Measurements from ENCODE around the gene TGFB2.

TGFB2 gene

GRCh38 chr1:218401998-218402785 is 57.1 kb downstream of the TGFB2 start:
- DNase-seq = no peak
- Mint-ChIP-seq H3K4me1 (no peaks in the 10 kb centered on the region), H3K27ac (no peak overlapping the region), H3K36me3 (no peaks in the 10 kb centered on the region), H3K9me3 (no peaks in the 10 kb centered on the region), H3K27me3 (peaks cover 3% of the 10 kb centered on the region), H3K4me3 (no peak overlapping the region)
- CTCF ChIA-PET = no interaction called here

DNA sequence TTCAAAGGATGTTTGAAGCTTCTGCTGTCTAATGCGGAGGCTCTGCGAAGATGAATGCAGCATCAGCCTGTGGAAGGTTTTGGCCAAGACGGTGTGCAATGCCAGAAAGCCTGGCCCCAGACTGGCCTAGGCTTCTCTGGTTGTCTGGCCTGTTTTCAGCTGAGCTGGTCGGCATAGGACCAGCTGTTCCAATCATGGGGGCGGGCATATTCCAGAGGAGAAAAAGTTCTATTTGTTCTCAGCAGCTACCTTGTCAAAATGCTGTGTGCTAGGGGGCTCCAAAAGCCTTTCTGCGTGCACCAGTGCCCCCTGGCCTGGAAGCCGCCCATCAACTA is 57.6 kb downstream of the TGFB2 start:
- no peak for DNase-seq
- Mint-ChIP-seq H3K4me1 (no peaks in the 10 kb centered on the region), H3K27me3 (peaks cover 3% of the 10 kb centered on the region), H3K36me3 (no peaks in the 10 kb centered on the region), H3K9me3 (no peaks in the 10 kb centered on the region), H3K27ac (no peak overlapping the region), H3K4me3 (no peak overlapping the region)
- CTCF ChIA-PET = no interaction called here

GRCh38 chr1:218403300-218403699 is 58.2 kb downstream of the TGFB2 start:
- no peak for DNase-seq
- Mint-ChIP-seq H3K36me3 (no peaks in the 10 kb centered on the region), H3K27me3 (peaks cover 3% of the 10 kb centered on the region), H3K9me3 (no peaks in the 10 kb centered on the region), H3K27ac (no peak overlapping the region), H3K4me1 (no peaks in the 10 kb centered on the region), H3K4me3 (no peak overlapping the region)
- CTCF ChIA-PET = no interaction called here

DNA sequence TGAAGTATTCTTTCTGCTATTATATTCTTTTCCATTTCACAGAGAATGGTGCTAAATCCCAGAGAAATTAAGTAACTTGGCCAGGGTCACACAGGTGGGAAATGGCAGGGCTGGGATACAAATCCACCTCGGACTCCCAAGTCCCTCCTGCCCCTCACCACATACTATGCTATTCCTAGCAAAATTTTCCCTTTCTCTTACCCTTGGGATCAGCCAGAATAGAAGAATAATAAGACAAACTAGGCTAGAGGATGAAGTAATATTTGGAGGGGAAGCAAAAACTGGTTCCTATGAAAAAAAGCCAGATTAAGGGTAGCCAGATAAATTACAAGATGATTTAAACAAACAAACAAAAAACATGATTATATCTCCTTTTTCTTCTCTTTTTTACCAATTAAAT is 62.5 kb downstream of the TGFB2 start:
- no peak overlapping the region for H3K4me3 Mint-ChIP-seq
- no peaks in the 10 kb centered on the region for H3K4me1 Mint-ChIP-seq
- CTCF ChIA-PET = no interaction called here
- H3K9me3 Mint-ChIP-seq = no peaks in the 10 kb centered on the region
- H3K27me3 Mint-ChIP-seq = peaks cover 3% of the 10 kb centered on the region
- H3K36me3 Mint-ChIP-seq = no peaks in the 10 kb centered on the region
- H3K27ac Mint-ChIP-seq = no peak overlapping the region
- DNase-seq = no peak

- peaks cover 3% of the 10 kb centered on the region for H3K27me3 Mint-ChIP-seq
- no peak overlapping the region for H3K27ac Mint-ChIP-seq
- H3K4me1 Mint-ChIP-seq = no peaks in the 10 kb centered on the region
- no peak overlapping the region for H3K4me3 Mint-ChIP-seq
- CTCF ChIA-PET = no interaction called here
- no peaks in the 10 kb centered on the region for H3K36me3 Mint-ChIP-seq
- H3K9me3 Mint-ChIP-seq = no peaks in the 10 kb centered on the region
- DNase-seq = no peak
Measured at GRCh38 chr1:218408135-218408534, 63.0 kb downstream of the TGFB2 start.

DNA sequence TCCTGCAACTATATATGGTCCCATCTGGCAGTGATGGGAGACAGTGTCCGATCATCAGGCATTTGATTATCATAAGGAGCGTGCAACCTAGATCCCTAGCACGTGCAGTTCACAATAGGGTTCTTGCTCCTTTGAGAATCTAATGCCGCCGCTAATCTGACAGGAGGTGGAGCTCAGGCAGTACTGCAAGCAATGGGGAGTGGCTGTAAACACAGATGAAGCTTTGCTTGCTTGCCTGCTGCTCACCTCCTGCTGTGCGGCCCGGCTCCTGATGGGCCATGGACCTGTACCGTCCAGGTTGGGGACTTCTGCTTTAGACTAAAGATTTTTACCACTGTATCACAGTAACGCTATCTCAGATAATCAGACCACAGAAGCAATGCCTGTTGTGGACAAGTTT is 63.8 kb downstream of the TGFB2 start:
- H3K36me3 Mint-ChIP-seq = no peaks in the 10 kb centered on the region
- peaks cover 3% of the 10 kb centered on the region for H3K27me3 Mint-ChIP-seq
- no peak overlapping the region for H3K27ac Mint-ChIP-seq
- H3K4me3 Mint-ChIP-seq = no peak overlapping the region
- DNase-seq = no peak
- H3K4me1 Mint-ChIP-seq = no peaks in the 10 kb centered on the region
- CTCF ChIA-PET = no interaction called here
- no peaks in the 10 kb centered on the region for H3K9me3 Mint-ChIP-seq

- Mint-ChIP-seq H3K9me3 (no peaks in the 10 kb centered on the region), H3K36me3 (no peaks in the 10 kb centered on the region), H3K27ac (no peak overlapping the region), H3K27me3 (peaks cover 3% of the 10 kb centered on the region), H3K4me1 (no peaks in the 10 kb centered on the region), H3K4me3 (no peak overlapping the region)
- CTCF ChIA-PET = no interaction called here
- DNase-seq = no peak
Measured at GRCh38 chr1:218409946-218410510, 64.9 kb downstream of the TGFB2 start.

GRCh38 chr1:218411101-218411500 is 66.0 kb downstream of the TGFB2 start:
- DNase-seq = no peak
- no peaks in the 10 kb centered on the region for H3K9me3 Mint-ChIP-seq
- no peak overlapping the region for H3K4me3 Mint-ChIP-seq
- H3K36me3 Mint-ChIP-seq = no peaks in the 10 kb centered on the region
- no peaks in the 10 kb centered on the region for H3K27me3 Mint-ChIP-seq
- no peaks in the 10 kb centered on the region for H3K4me1 Mint-ChIP-seq
- no peak overlapping the region for H3K27ac Mint-ChIP-seq
- CTCF ChIA-PET = no interaction called here

DNA sequence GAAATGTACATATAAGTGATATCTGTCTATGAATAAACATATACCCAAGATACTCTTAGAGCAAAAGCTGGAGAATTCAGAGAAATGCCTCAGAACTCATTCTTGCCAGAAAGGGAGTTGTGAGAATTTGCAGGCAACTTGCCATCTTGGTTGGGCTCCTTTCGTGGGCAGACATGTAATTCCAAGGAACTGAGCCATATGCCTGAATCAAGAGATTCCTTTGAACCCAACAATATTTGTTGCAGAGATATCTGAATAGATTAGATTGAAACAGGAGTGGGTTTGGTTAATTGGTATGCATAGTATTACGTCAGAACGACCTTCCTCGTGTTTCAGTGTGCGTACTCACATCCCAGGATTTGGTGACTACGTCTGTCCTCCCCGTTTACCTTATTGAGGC is 67.0 kb downstream of the TGFB2 start:
- DNase-seq = no peak
- no peaks in the 10 kb centered on the region for H3K36me3 Mint-ChIP-seq
- no peak overlapping the region for H3K27ac Mint-ChIP-seq
- no peaks in the 10 kb centered on the region for H3K4me1 Mint-ChIP-seq
- no peak overlapping the region for H3K4me3 Mint-ChIP-seq
- H3K27me3 Mint-ChIP-seq = no peaks in the 10 kb centered on the region
- H3K9me3 Mint-ChIP-seq = no peaks in the 10 kb centered on the region
- CTCF ChIA-PET = no interaction called here

- H3K9me3 Mint-ChIP-seq = no peaks in the 10 kb centered on the region
- no peak for DNase-seq
- H3K27me3 Mint-ChIP-seq = no peaks in the 10 kb centered on the region
- H3K4me3 Mint-ChIP-seq = no peak overlapping the region
- H3K36me3 Mint-ChIP-seq = no peaks in the 10 kb centered on the region
- H3K27ac Mint-ChIP-seq = no peak overlapping the region
- no peaks in the 10 kb centered on the region for H3K4me1 Mint-ChIP-seq
- CTCF ChIA-PET = no interaction called here
Measured at GRCh38 chr1:218413179-218413578, 68.0 kb downstream of the TGFB2 start.

GRCh38 chr1:218414060-218414728 is 69.1 kb downstream of the TGFB2 start:
- no peak for DNase-seq

DNA sequence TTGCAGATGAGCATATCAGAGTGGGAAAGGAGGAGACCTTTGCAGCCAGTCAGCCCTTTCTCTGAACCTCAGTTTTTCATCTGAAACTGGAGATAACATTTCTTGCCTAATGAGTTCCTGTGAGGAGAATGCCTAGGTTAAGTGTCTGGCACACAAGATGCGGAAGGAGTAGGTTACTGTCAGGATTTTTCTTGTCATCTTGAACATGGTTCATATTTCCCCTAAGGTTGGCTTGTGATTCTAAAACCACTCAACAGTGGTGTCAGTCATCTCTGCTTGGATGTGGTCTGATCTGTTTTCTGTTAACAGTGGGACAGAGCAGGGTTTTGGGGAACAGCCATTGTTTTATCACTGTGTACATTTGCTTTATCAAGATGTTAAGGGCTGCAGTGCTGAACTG is 70.6 kb downstream of the TGFB2 start:
- CTCF ChIA-PET = no interaction called here
- Mint-ChIP-seq H3K27ac (no peak overlapping the region), H3K4me1 (no peaks in the 10 kb centered on the region), H3K36me3 (no peaks in the 10 kb centered on the region), H3K4me3 (no peak overlapping the region), H3K27me3 (peaks cover 3% of the 10 kb centered on the region), H3K9me3 (no peaks in the 10 kb centered on the region)
- DNase-seq = no peak

More at GRCh38 chr1:218414060-218414728, 69.1 kb downstream of the TGFB2 start:
- H3K36me3 Mint-ChIP-seq = no peaks in the 10 kb centered on the region
- H3K27me3 Mint-ChIP-seq = peaks cover 3% of the 10 kb centered on the region
- no peaks in the 10 kb centered on the region for H3K9me3 Mint-ChIP-seq
- H3K4me3 Mint-ChIP-seq = no peak overlapping the region
- CTCF ChIA-PET = no interaction called here
- H3K4me1 Mint-ChIP-seq = no peaks in the 10 kb centered on the region
- no peak overlapping the region for H3K27ac Mint-ChIP-seq

DNA sequence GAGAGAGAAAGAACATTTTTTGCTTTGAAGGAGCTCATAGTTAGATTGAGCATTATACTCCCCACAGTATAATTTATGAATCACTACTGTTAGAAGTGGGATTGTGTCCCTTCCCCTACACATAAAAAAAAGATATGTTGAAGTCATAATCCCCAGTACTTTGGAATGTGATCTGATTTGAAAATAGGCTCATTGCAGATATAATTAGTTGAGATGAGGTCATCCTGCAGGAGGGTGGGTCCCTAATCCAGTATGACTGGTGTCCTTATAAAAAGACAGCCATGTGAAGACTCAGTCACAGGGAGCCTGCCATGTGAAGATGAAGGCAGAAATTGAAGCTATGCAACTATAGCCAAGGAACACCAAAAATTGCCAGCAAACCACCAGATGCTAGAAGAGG is 76.4 kb downstream of the TGFB2 start:
- no peaks in the 10 kb centered on the region for H3K9me3 Mint-ChIP-seq
- H3K4me3 Mint-ChIP-seq = no peak overlapping the region
- no peaks in the 10 kb centered on the region for H3K4me1 Mint-ChIP-seq
- H3K27ac Mint-ChIP-seq = no peak overlapping the region
- CTCF ChIA-PET = no interaction called here
- H3K36me3 Mint-ChIP-seq = no peaks in the 10 kb centered on the region
- H3K27me3 Mint-ChIP-seq = peaks cover 3% of the 10 kb centered on the region
- no peak for DNase-seq

DNA sequence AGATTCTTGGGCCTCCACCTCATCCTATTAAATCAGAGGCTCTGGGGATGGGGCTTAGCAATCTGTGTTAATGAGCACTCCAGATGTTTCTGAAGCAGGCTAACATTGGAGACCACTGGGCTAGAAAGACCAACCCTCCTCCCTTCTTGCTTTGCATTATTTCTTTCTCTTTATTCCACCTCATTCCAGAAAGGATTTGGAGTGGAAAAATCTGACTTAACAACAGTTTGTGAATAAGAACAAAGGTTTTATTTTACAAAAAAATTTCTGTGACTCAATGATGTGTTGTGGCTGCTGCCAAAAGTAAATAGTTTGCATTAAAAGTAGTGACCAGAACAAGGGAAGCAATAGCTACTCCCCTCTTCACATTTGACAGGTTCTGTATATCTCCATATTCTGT is 79.4 kb downstream of the TGFB2 start:
- H3K36me3 Mint-ChIP-seq = no peaks in the 10 kb centered on the region
- no peak for DNase-seq
- no peak overlapping the region for H3K4me3 Mint-ChIP-seq
- no peaks in the 10 kb centered on the region for H3K4me1 Mint-ChIP-seq
- CTCF ChIA-PET = no interaction called here
- no peak overlapping the region for H3K27ac Mint-ChIP-seq
- H3K9me3 Mint-ChIP-seq = no peaks in the 10 kb centered on the region
- no peaks in the 10 kb centered on the region for H3K27me3 Mint-ChIP-seq

DNA sequence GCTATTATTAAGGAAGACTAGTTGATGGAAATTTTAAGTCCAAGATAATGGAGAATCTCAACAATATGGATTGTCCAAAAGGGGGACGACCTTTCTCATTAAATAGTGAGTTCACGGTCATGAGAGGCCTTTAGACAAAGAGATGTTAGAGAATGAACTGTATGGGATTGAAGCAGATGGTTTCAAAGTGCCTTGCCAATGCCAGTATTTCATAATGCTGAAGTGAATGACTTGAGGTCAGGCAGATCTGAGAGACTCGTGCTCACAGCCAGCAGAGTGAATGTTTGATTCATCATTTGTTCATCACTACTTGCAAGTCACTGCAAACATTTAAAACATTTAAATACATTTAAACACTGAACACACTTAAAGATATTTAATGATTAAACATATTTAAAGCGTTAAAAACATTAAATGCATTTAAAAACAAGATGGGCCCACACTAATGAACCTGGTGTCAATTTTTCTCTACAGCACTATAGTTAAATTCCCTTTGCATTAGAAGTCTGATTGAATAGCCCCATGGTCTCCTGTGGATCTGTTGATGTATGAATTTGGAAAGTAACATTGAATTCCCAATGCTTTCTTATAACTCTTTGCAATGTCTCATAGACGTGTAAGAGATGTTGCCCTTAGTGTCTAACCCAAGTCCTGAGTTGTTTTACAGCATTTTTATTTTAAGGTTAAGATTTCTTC is 80.7 kb downstream of the TGFB2 start:
- DNase-seq = no peak

More for the DNA sequence above, 80.7 kb downstream of the TGFB2 start:
- H3K9me3 Mint-ChIP-seq = no peaks in the 10 kb centered on the region
- H3K4me1 Mint-ChIP-seq = no peaks in the 10 kb centered on the region
- no peak overlapping the region for H3K4me3 Mint-ChIP-seq
- no peak overlapping the region for H3K27ac Mint-ChIP-seq
- H3K27me3 Mint-ChIP-seq = no peaks in the 10 kb centered on the region
- CTCF ChIA-PET = no interaction called here
- H3K36me3 Mint-ChIP-seq = no peaks in the 10 kb centered on the region
